GM12872 (cell line): ENCODE measurements around the gene TMEM128.
A peak's percentile ranks its signal among the peaks of the same experiment; 100 is the strongest.

Experiments
- CTCF ChIP-seq: IDR thresholded peaks from 3 replicates; pipeline ENCODE4 v1.5.1; 2011; ENCODE audit warnings: low read depth, mild to moderate bottlenecking, low read length, moderate library complexity; ENCODE audit not compliant: insufficient read depth

TMEM128 gene

GRCh38 chr4:4288098-4288497 lies 40.1 kb upstream of the TMEM128 start:
- TF ChIP-seq CTCF, result no peak

GRCh38 chr4:4284827-4285618 lies 37.0 kb upstream of the TMEM128 start:
- no peak for TF ChIP-seq CTCF

GRCh38 chr4:4281787-4282186 lies 33.8 kb upstream of the TMEM128 start:
- no peak for TF ChIP-seq CTCF

- no peak for TF ChIP-seq CTCF
These were observed 29.5 kb upstream of the TMEM128 start for GRCh38 chr4:4277531-4277930.

GRCh38 chr4:4274226-4274625 lies 26.2 kb upstream of the TMEM128 start:
- TF ChIP-seq CTCF, result no peak

- TF ChIP-seq CTCF, result 0 out of 3 replicates have a peak, but pooled peaks have one; percentile 6
These were observed 23.9 kb upstream of the TMEM128 start for GRCh38 chr4:4271912-4272311.

GRCh38 chr4:4270529-4270928 lies 22.5 kb upstream of the TMEM128 start:
- no peak for TF ChIP-seq CTCF

GRCh38 chr4:4269856-4270255 lies 21.8 kb upstream of the TMEM128 start:
- no peak for TF ChIP-seq CTCF
